ENCODE measurements around the gene UBL3.

- no peak for TF ChIP-seq MAZ (IDR thresholded peaks at IDR 0.05; ENCODE audit: borderline replicate concordance, low read depth, low read length)
- TF ChIP-seq CBX2 (IDR thresholded peaks at IDR 0.05; ENCODE audit: borderline replicate concordance, low read depth): no peak
- no peak for TF ChIP-seq RFX5 (IDR thresholded peaks at IDR 0.05)
Observed at GRCh38 chr13:29845440-29846056, 4.9 kb downstream of the UBL3 start.
